Measurements from ENCODE around the gene MMP15. TPM values are rescaled to one million over a fixed set of nuclear protein-coding genes. Genes with fewer than 3 reads are reported as not detected.

Gene MMP15
- total and polyA plus RNA-seq, 7 donors, result 2.5 to 6.5 (median 5.9) TPM

DNA sequence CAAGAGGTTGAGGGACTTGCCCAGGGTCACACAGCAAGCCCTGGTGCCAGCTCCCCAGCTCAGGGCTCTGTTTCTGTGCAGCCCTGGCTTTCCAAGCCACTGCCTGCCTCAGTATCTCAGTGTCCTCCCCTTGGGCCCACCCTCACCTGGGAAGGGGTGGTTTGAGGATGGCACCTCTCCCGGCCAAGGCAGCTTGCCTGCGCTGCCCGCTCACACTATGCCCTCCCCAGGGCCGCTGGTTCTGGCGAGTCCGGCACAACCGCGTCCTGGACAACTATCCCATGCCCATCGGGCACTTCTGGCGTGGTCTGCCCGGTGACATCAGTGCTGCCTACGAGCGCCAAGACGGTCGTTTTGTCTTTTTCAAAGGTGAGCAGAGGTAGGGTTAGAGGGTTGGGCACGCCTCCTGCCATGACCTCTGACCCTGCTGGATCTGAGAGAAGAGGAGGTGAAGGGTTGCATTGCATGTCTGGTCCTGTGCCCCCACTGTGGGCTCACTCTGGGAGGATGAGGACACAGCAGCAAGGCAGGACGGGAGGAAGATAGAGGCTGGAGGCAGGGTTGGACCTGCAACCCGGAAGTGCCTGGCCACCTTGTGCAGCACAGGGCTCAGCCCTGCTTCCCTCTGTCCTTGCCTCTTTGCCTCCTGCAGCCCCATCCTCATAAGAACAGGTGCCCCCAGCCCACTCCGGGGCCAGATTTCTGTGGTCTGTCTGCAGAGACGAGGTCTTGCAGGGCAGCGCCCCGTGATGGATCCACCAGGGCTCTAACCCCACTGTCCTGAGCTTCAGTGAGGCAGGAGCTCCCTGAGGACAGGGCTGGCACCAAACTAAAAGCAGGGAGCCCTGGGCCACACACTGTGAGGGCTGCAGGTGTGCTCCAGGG lies 16.7 kb downstream of the MMP15 start:
- WGBS, 3 donors, result 89 to 93% (median 92%) methylated on average over 22 of the region's 22 CpGs
- DNase-seq (no peak), ATAC-seq (no peak)
- H3K9me3 ChIP-seq, result no peaks in the 10 kb centered on the region
- H3K36me3 ChIP-seq (ENCODE audit: insufficient read depth in 1 of 2, low read depth in 1 of 2), result peaks cover 3 to 56% of the 10 kb centered on the region in 2 donors
- H3K4me1 ChIP-seq, result no peaks in the 10 kb centered on the region
- no peak overlapping the region for H3K4me3 ChIP-seq
- H3K27ac ChIP-seq, result no peak overlapping the region
- H3K27me3 ChIP-seq (ENCODE audit: insufficient read depth in 3 of 3, low read length in 2 of 3), result no peaks in the 10 kb centered on the region
- intact Hi-C loops (cut with DNase I), result no loop called here
- TF ChIP-seq, protein P1, sequence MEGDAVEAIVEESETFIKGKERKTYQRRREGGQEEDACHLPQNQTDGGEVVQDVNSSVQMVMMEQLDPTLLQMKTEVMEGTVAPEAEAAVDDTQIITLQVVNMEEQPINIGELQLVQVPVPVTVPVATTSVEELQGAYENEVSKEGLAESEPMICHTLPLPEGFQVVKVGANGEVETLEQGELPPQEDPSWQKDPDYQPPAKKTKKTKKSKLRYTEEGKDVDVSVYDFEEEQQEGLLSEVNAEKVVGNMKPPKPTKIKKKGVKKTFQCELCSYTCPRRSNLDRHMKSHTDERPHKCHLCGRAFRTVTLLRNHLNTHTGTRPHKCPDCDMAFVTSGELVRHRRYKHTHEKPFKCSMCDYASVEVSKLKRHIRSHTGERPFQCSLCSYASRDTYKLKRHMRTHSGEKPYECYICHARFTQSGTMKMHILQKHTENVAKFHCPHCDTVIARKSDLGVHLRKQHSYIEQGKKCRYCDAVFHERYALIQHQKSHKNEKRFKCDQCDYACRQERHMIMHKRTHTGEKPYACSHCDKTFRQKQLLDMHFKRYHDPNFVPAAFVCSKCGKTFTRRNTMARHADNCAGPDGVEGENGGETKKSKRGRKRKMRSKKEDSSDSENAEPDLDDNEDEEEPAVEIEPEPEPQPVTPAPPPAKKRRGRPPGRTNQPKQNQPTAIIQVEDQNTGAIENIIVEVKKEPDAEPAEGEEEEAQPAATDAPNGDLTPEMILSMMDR (IDR thresholded peaks at IDR 0.05), result no peak

DNA sequence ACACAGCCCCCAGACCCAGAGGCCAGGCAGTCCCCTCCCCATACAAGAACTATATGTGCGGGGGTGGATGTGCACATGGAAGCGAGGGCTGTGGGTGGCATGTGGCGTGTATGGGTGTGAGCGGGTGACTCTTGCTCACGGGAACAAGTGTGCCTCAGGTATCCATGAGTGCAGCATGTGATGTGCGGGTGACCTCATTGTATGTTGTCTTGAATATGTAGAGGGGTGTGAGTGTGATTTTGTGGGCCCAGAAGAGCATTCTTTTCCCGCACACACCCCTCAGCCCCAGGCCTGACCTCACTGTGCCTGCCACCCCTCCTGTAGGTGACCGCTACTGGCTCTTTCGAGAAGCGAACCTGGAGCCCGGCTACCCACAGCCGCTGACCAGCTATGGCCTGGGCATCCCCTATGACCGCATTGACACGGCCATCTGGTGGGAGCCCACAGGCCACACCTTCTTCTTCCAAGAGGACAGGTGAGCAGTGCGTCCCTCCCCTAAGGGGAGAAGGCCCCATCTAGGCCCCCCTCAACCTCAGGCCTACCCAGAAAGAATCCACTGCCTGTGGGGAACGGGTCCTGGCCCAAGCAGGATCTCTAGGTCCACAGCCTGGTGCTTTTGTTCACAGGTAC lies 17.4 kb downstream of the MMP15 start:
- WGBS, 3 donors, result 96 to 97% (median 96%) methylated on average over 16 of the region's 16 CpGs
- Histone ChIP-seq H3K36me3 (ENCODE audit: insufficient read depth in 1 of 2, low read depth in 1 of 2) (peaks cover 3 to 56% of the 10 kb centered on the region in 2 donors), H3K9me3 (no peaks in the 10 kb centered on the region), H3K27ac (no peak overlapping the region), H3K4me1 (no peaks in the 10 kb centered on the region), H3K4me3 (no peak overlapping the region), H3K27me3 (ENCODE audit: insufficient read depth in 3 of 3, low read length in 2 of 3) (no peaks in the 10 kb centered on the region)
- DNase-seq (no peak), ATAC-seq (no peak)
- intact Hi-C loops (cut with DNase I), result no loop called here
- TF ChIP-seq, protein P1 (IDR thresholded peaks at IDR 0.05), result no peak

DNA sequence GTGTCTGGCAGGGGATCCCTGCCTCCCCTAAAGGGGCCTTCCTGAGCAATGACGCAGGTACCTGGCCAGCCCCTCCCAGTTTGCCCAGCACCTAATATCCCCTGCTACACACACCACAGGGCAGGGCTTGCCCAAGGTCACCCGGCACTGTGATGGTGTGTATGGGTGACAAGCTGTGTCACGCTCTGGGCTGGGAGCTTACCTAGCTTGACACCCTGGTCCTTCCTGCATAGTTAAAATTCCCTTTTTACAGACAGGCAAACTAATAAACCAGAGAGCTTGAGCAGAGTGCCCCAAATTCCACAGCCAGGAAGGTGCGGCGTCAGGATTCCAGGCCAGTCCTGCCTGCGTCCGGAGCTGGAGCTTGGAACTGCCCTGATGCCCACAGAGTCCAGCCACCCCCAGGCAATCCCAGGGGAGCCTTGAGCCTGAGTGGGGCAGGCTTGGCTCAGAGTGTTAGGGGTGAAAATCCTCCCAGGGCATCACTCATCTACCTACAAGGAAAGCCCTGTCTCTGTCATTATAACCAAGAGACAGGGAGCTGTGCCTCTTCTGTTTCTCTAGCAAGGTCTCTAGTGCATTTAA lies 18.1 kb downstream of the MMP15 start:
- intact Hi-C loops (cut with DNase I), result no loop called here
- Histone ChIP-seq H3K4me3 (no peak overlapping the region), H3K9me3 (no peaks in the 10 kb centered on the region), H3K27me3 (ENCODE audit: insufficient read depth in 3 of 3, low read length in 2 of 3) (no peaks in the 10 kb centered on the region), H3K36me3 (ENCODE audit: insufficient read depth in 1 of 2, low read depth in 1 of 2) (peaks cover 0 to 49% of the 10 kb centered on the region in 2 donors), H3K27ac (no peak overlapping the region), H3K4me1 (peaks cover 4% of the 10 kb centered on the region)
- DNase-seq (peak in 1 of 2 donors; percentile 12), ATAC-seq (no peak)
- TF ChIP-seq, protein P1 (IDR thresholded peaks at IDR 0.05), result no peak
- 87 to 94% (median 90%) methylated on average over 7 of the region's 7 CpGs for WGBS, 3 donors

DNA sequence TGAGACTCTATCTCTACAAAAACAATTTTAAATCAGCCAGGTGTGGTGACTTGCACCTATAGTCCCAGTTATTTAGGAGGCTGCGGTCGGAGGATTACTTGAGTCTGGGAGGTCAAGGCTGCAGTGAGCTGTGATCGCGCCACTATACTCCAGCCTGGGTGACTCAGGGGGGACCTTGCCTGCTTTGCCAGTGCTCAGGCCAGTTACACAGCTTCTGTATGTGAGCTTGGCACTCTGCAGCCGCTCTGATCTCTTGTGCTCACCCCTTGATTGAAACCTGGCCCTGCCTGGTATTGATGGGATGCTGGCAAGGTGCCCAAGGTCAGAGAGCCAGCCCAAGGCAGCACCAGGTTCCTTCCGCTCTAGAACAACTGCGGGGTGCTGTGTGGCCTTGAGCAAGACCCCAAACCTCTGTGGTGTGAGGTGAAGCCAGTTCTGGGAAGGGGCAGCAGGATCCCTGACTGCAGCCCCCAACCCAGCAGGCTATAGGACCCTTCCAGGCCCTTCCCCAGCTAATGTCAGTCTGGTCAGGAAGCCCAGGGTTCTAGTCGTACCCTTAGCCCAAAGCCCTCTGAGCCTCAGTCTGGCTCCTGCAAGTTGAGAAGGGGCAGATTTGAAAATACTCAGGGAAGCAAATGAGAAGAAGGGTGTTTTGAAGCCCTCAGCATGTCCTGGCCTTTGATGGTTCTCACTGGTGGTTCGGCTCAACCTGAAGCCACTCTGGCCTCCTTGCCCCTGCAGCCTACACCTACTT lies 18.9 kb downstream of the MMP15 start:
- intact Hi-C loops (cut with DNase I), result no loop called here
- no peaks in the 10 kb centered on the region for H3K27me3 ChIP-seq (ENCODE audit: insufficient read depth in 3 of 3, low read length in 2 of 3)
- no peak overlapping the region for H3K27ac ChIP-seq
- peak in 1 of 2 donors; percentile 27 for DNase-seq
- no peak overlapping the region for H3K4me3 ChIP-seq
- no peak for ATAC-seq
- 90 to 92% (median 90%) methylated on average over 9 of the region's 9 CpGs for WGBS, 3 donors
- H3K36me3 ChIP-seq (ENCODE audit: insufficient read depth in 1 of 2, low read depth in 1 of 2), result peaks cover 0 to 45% of the 10 kb centered on the region in 2 donors
- H3K9me3 ChIP-seq, result no peaks in the 10 kb centered on the region
- TF ChIP-seq, protein P1 (IDR thresholded peaks at IDR 0.05), result no peak
- peaks cover 4% of the 10 kb centered on the region for H3K4me1 ChIP-seq

Measured in psoas muscle (tissue), 8 donors.